GM18511 (cell line): ENCODE data around the gene BAAT.

Experiments used
- ATAC-seq: cut with Tn5 transposase; IDR thresholded peaks from one replicate; pipeline ENCODE4 v1.9.1; 2021; ENCODE audit warnings: mild to moderate bottlenecking, moderate library complexity; ENCODE audit not compliant: unreplicated experiment

The BAAT gene

DNA sequence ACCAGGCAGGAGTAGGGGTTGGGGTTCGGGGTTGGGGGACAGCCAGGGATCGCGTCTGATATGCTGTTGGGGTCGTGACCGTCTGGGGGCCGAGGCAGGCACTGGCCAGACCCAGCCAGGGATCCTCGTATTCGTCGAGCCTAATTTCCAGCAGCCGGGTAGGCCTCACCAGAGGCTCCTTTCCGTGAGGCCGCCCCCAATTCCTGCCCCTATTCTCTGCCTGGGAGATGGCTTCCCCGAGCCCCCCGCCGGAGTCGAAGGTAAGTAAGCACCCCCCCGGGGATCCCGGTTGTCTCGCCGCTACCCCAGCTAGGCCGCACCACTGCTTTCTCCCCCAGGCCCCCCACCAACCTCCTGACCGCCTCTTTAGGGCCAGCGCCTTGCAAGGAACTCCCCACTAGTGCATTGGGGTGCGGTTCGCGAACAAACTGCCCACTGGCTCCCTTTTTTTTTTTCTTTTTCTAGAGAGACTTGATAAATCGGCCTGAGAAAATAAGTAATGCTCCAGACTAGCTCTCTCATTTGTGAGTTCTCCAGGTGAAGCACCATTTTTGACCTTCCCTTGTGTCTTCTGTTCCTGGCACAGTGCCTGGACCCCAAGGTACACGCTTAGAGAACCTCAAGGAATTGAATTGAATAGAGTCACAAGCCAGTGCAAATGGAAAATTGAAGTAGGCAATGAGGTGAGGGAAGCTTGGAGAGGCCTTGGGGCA, 14.3 kb upstream of the BAAT start:
- ATAC-seq, result peak; percentile 19

DNA sequence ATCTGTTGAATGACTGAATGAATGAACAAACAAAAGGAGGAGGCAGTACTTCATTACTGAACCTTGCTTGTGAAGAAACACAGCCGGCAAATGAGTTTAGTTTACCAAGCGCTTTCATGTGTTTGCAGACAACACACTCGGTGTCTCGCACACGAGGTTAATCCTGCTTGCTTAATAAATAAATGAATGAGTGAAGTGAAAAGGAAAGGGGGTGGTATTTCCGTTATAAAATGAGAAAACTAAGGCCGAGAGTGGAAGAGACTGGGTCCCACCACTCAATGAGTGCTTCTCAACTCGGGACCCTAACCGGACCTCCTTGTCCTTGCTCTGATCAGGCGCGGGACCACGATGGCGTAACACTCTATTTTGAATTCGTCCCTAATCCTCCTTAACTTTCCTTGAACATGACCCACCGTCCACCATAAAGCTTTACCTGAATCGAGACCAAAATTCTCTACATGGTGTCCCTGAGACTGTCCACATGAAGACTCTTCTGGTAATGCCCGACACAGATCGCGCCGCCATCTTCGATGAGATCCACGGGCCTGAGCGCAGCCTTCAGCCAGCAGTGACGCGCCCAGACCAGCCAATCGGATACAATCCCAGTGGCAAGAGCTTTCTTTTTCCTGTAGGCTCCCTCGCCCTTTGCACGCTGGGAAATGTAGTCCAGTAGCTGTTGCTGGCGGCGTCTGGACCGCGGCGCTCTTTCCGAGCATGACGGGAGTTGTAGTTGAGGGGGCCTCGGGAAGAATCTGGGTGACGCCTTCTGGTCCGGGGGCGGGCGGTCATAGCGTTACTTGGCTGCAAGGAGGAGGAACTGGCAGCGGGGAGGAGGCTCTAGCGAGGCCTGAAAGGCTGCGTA, 13.5 kb upstream of the BAAT start, which contains the start of the genes MRPL50 and ZNF189:
Gene MRPL50 (minus strand): TSS at position 551 of the 862 bp plus-strand sequence. CDS start 26 bp downstream, at position 525.
Gene ZNF189 (plus strand): TSS at position 784 of the 862 bp plus-strand sequence. CDS start 306 bp downstream, outside the sequence.
- ATAC-seq, result peak; percentile 98

DNA sequence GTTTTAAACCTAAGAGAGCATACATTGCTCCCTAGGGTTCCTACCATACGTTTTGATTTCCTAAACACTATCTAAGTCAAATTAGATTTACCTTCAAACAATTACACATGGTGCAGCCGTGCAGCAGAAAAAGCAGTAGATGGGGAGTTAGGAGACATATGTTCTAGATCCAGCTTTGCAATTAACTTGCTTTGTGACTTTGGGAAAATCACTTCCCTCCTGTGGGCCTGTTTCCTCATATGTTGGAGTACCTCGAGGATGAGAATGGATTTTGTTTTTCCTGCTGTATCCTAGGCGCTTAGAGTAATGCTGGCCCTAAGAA, 12.9 kb upstream of the BAAT start:
- ATAC-seq, result no peak

DNA sequence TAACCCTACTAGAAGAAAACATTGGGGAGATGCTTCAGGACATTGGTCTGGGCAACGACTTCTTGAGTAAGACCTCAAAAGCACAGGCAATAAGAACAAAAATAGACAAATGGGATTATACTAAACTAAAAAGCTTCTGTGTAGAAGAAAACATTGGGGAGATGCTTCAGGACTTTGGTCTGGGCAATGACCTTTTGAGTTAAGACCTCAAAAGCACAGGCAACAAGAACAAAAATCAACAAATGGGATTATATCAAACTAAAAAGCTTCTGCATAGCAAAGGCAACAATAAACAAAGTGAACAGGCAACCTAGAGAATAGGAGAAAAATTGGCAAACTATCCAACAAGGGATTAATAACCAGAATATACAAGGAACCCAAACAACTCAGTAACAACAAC, 9.9 kb upstream of the BAAT start:
- no peak for ATAC-seq

DNA sequence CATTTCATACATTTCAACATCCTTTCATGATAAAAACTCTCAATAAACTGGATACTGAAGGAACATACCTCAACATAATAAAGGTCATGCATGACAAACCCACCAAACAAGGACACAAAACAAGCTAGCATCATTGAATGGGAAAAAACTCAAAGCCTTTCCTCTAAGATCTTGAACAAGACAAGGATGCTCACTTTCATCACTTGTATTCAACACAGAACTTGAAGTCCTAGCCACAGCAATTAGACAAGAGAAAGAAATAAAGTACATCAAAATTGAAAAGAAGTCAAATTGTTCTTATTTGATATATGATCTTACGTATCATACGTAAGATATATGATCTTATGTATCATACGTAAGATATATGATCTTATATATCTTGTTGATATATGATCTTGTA, 8.3 kb upstream of the BAAT start:
- no peak for ATAC-seq

DNA sequence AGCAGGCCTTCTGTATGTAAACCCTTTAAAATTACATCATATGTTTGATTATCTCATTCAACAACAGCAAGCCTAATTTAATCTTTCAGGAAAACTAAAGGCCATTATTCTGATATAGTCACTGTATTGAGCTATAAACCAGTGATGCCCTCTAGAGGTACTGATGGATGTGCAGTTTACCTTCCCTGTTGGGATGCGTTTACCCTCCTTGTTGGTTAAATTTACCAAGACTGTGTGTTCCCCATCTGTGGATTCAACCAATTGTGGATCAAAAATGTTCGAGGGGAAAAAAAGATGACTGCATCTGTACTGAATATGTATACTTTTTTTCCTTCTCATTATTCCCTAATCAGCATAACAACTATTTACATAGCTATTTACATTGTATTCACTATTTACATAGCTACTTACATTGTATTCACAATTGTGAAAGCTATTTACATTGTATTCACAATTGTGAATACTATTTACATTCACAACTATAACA, 3.7 kb upstream of the BAAT start:
- ATAC-seq, result no peak

DNA sequence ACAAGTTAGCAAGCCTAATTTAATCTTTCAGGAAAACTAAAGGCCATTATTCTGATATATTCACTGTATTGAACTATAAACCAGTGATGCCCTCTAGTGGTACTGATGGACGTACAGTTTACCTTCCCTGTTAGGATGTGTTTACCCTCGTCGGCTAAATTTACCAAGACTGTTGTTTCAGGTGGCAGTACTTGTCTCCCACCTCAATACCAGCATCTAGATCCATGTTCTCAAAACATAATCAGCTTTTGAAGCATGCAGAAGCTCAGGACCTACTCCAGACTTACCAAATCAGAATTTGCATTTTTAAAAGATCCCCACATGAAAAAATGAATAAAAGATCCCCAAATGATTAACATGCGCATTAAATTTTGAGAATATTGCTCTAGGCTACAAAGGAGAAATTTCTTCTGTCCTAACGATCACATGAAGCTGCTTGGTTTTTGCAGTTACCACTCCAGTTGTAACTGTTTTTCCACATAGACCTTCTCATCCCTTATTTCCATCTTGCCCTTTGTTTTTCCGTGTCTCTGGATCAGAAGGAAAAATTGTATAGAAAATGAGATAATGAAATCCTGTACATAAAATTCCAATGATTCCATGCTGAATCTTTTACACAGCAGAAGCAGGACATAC, 3.2 kb upstream of the BAAT start:
- peak; percentile 77 for ATAC-seq

DNA sequence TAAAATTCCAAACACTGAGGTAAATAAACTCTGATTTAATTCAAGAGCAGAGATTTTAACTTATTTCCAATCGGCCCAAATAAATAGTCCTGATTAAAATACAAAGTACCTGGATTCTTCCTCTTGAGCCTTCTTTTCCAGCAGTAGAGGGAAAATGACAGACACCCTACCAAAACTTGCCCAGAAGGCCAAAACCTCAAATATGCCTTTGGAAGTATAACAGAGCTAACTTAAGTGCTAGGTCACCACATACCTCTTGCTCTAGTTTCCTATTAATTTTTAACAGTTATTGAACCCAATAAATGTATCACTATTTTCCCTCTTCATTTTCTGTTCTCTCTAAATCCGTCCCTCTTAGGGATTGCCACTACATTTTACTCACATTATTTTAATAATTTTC, 1.4 kb downstream of the BAAT start:
- no peak for ATAC-seq

DNA sequence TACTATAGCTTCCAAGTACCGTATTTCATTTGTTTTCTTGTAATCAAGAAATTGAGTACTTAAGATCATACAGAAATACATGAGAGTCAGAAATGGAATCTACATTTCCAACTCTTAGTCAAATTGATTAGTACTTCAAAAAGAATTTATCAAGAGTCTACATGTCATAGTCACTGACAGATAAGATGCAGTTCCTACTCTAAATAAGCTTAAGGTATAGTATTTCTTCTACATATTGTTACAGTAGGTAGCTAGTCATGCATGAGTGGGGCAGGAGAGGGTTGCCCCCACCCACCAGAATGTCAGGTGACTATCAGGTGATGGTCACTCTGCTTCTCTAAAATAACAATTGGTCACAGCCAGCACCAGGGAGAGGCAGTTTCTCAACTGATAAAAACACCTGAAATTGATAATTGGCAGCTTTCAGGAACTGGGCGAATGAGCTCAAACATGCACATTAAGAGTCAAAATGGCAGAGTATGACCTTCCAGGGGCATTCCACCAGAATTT, 2.9 kb downstream of the BAAT start:
- no peak for ATAC-seq

DNA sequence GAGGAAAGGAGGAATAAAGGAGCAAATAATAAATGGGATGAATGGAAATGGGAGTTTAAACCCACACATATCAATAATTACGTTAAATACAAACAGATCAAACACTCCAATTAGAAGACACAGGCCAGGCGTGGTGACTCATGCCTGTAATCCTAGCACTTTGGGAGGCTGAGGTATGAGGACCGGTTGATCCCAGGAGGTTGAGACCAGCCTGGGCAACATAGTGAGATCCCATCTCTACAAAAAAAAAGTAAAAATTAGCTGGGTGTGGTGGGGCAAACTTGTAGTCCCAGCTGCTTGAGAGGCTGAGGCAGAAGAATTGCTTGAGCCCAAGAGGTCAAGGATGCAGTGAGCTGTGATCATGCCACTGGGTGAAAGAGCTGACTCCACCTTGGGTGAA, 3.7 kb downstream of the BAAT start:
- no peak for ATAC-seq

DNA sequence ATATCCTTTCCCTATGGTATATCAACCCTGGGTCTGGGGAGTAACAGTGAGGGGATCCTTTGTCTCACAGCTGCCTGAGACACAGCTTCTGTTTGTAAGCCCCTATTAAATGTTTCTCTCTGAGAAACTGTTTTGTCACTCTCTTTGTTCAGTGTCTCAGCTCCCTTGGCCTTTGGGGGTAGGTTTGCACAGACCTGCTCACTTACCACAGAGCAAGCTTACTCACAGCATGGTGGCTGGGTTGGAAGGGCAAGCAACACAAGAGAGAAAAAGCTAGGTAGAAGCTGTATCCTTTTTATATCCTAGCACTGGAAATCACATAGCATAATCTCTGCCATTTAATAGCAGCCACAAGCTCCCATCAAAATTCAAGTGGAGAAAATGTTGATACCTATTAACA, 4.5 kb downstream of the BAAT start:
- no peak for ATAC-seq

DNA sequence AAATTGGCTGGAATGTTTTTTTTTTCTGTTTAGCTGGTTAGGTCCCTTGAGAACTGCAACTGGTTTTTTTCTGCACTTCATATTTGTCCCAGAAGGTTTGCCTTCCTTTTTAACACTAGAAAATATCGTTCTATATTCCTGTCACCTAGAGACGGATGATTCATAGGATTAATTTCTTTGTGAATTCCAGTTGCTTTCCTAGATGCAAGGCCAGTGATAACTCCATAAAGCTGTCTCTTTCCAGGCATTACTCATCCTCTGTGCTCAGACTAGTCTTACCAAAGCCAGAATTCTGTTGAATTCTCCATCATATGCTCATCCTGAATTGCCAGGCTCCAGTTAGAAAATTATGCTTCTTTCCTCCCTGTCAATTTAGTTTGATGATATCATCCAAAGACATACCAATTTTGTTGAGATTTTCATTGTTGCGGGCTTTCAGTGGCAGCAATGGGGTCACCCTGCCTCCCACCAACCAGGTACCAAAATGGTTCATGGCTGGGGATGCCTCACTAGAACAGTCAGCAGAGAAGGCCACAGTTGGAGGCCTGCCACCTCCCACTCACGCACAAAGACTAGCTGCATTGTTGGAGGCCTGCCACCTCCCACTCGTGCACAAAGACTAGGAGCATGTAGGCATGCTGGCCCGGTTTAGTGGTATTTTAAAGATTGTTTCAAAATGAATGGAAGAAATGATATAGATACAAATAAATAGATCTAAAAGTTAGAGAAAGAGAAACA, 8.5 kb downstream of the BAAT start:
- ATAC-seq, result no peak

DNA sequence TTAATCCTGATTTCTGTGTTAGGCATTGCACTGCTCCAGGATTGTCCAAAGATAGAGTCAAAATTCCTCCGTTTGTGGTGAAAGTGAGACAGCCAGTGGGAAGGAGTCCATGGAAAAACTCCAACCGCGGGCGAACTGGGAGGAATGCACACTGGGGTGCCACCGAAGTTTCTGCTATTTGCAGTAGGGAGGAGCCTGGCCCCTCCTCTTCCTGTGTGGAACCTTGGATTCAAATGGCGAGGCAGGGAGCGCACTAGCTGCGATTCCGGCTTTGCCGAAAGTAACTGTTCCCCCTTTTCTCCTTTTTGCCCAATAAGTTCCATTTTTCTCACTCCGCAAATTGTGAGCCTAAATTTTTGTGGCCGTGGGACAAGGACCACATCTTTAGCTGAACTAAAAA, 9.3 kb downstream of the BAAT start:
- ATAC-seq, result no peak

DNA sequence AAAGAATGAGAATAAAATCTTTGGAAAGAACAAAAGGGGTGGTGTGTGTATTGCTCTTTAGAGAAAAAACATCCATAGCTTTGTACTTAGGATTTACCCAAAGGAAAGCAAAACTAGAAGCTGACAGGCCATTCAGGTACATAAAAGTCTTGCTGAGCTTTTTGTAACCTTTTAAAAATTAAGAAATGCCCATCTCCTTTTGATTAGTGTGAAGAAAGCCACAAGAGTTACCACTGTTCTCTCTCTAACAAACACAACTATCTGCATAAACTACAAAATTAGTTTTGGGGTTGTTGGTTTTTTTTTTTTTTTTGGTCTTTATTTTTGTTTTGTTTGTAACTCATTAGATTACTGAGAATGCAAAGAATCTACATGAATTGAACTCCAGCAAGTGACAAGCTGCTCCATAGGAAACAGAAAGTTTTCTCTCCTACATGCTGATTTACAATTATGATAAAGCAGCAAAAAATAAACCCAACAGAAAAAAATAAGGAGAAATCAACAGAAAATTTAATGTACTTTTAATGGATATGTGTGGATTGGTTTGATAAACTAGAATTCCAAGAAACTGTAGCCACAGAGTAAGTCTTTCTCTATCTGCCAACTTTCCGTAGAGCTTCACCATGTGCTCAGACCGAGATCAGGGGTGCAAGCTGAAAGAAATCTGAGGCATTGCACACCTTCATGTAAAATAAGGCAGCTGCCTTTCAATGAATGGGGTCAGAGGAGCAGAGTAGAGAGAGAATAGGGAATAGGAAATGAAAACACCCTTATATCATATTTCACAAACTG, 12.3 kb downstream of the BAAT start:
- no peak for ATAC-seq

DNA sequence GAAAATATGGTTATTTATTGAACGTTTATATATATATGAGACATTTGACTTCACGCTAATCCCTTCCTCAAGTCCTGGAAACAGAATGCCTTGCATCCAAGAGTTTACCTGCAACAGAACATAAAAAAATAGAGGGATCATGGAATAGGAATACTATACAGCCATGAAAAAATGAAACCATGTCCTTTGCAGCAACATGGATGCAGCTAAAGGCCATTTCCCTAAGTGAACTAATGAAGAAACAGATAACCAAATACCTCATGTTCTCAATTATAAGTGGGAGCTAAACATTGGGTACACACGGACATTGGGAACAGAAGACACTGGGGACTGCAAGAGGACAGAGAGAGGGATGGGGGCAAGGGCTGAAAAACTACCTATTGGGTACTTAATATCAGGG, 13.0 kb downstream of the BAAT start:
- ATAC-seq, result no peak

DNA sequence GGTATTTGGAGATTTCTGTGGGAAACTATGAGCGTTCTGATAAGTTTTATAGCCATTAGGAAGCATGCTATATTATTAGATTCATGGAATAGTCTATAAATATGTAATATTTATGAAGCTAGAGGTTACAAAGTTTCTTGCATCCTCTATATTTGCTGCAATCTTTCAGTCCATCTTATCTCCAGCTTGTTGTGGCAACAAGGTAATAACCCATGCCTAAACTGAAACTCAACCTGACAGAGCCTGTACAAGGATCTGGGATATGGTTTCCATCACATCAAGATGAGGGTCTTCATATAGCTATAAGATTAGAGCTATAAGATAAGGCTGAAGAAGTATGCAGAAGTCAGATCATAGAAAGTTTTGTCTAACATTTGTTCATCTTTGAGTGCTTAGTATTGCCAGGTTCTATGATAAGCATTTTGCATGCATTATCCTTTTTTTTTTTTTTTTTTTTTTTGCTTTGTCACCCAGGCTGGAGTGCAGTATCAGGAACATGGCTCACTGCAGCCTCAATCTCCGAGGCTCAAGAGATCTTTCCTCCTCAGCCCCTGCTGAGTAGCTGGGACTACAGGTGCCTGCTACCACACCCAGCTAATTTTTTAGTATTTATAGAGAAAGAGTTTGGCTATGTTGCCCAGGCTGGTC, 14.8 kb downstream of the BAAT start:
- no peak for ATAC-seq

DNA sequence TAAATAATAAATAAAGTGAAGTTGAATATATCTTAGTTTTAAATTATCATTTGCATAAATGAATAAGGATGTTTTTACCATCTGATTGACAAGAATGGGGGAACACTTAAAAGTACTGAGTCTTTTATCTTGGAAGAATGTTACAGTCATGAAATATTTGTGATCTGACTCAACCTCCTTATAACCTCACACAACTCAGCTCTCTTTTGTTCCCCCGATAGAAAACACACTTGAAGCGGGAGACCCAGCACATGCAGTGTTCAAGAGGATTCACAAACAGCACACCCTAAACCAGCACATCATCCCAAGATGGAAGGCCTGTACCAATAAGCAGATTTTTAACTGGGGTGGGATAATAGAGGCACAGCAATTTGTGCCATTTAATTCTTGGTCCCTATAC, 15.5 kb downstream of the BAAT start:
- ATAC-seq, result no peak

DNA sequence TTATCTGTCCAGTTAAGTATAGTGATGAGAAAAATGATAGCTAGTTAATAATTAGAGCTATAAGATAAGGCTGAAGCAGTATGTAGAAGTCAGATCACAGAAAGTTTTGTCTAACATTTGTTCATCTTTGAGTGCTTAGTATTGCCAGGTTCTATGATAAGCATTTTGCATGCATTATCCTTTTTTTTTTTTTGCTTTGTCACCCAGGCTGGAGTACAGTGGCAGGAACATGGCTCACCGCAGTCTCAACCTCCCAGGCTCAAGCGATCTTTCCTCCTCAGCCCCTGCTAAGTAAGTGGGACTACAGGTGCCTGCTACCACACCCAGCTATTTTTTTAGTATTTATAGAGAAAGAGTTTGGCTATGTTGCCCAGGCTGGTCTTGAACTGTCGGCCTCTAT, 17.5 kb downstream of the BAAT start:
- no peak for ATAC-seq

DNA sequence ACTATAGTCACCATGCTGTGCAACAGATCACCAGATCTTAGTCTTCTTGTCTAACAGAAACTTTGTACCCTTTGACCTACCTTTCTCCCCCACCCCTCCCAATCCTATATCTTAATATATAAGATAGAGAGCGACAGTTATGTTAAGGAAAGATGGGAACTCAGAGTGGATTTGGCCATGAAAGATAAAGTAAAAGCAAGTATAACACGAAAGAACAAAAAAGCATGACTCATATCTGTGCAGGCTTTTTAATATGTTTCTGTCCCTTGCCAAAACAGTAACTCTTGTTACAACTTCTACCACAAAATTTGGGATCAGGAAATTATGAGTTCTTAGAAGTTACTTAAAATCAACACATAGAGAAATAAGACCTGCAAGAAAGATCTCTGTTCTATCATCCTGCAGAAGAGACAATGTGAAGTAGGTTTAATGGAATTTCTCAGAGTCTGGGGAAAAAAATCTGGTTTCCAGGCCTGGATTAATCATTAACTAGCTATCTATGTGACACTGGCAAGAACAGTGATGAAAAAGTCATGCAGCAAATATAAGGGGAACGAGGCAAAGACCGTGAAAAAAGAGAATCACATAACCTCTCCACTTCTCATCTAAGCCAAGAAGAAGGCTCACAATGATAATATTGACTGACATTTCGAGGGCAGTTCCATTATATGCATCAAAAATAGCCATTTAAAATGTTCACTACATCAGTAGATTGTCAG, 18.6 kb downstream of the BAAT start:
- ATAC-seq, result no peak
